ENCODE data around the gene UBL3.

The UBL3 gene

GRCh38 chr13:29722415-29722814 lies 128.0 kb downstream of the UBL3 start:
- ChIA-PET CTCF (interaction anchor here (0.7 to 1.2 kb wide), 2 partner anchors 15 to 250 kb away, joined by 3 read pairs; no protein-coding TSS in a partner anchor), POLR2A (no interaction called here)
- TF ChIP-seq ZNF629 (tag by site-specific recombination; IDR thresholded peaks at IDR 0.05) = no peak
- peak; percentile 12; the same call in 1 of the 2 replicates for TF ChIP-seq ZFHX2 (tag by site-specific recombination; conservative IDR thresholded peaks at IDR 0.05)
- no peaks in the 10 kb centered on the region for H3K36me3 ChIP-seq (ENCODE audit: control insufficient read depth in 2 of 2, insufficient read depth in 1 of 2, low read length in 2 of 2)
- no peak overlapping the region for H3K27ac ChIP-seq (ENCODE audit: extremely low read depth, low read depth, low read length)
- no peaks in the 10 kb centered on the region for H3K9me3 ChIP-seq (ENCODE audit: control insufficient read depth, insufficient read depth, low read depth, low read length)
- H3K4me3 ChIP-seq (ENCODE audit: low read depth, low read length) = no peak overlapping the region
- no peaks in the 10 kb centered on the region for H3K4me1 ChIP-seq (ENCODE audit: control insufficient read depth, insufficient read depth, low read length)

GRCh38 chr13:29721766-29722165 lies 128.7 kb downstream of the UBL3 start:
- ChIA-PET POLR2A (no interaction called here), CTCF (interaction anchor here (0.7 to 1.2 kb wide), 2 partner anchors 15 to 250 kb away, joined by 3 read pairs; no protein-coding TSS in a partner anchor)
- no peaks in the 10 kb centered on the region for H3K4me1 ChIP-seq (ENCODE audit: control insufficient read depth, insufficient read depth, low read length)
- no peak overlapping the region for H3K27ac ChIP-seq (ENCODE audit: extremely low read depth, low read depth, low read length)
- TF ChIP-seq ZFP69B (tag by site-specific recombination; IDR thresholded peaks at IDR 0.05) (no peak), ZNF148 (tag by site-specific recombination; IDR thresholded peaks at IDR 0.05; ENCODE audit: borderline replicate concordance) (no peak), REST (tag by site-specific recombination; IDR thresholded peaks at IDR 0.05) (no peak), YY2 (tag by site-specific recombination; IDR thresholded peaks at IDR 0.05) (no peak), ZNF600 (tag by site-specific recombination; IDR thresholded peaks at IDR 0.05) (no peak), KLF16 (tag by site-specific recombination; IDR thresholded peaks at IDR 0.05) (no peak), MEIS1 (CRISPR knock-in tag; IDR thresholded peaks at IDR 0.05; ENCODE audit: borderline replicate concordance) (no peak), GLIS2 (tag by site-specific recombination; IDR thresholded peaks at IDR 0.05) (no peak), ZNF366 (tag by site-specific recombination; conservative IDR thresholded peaks at IDR 0.05) (no peak), ZNF777 (tag by site-specific recombination; IDR thresholded peaks at IDR 0.05; ENCODE audit: borderline replicate concordance) (no peak), ZSCAN18 (tag by site-specific recombination; IDR thresholded peaks at IDR 0.05) (no peak), ZNF157 (tag by site-specific recombination; IDR thresholded peaks at IDR 0.05) (no peak), ZNF223 (tag by site-specific recombination; IDR thresholded peaks at IDR 0.05) (no peak), KLF1 (tag by site-specific recombination; IDR thresholded peaks at IDR 0.05) (no peak)
- no peak overlapping the region for H3K4me3 ChIP-seq (ENCODE audit: low read depth, low read length)
- H3K36me3 ChIP-seq (ENCODE audit: control insufficient read depth in 2 of 2, insufficient read depth in 1 of 2, low read length in 2 of 2) = no peaks in the 10 kb centered on the region
- H3K9me3 ChIP-seq (ENCODE audit: control insufficient read depth, insufficient read depth, low read depth, low read length) = no peaks in the 10 kb centered on the region
